ENCODE measurements around the gene ARHGEF33.

DNA sequence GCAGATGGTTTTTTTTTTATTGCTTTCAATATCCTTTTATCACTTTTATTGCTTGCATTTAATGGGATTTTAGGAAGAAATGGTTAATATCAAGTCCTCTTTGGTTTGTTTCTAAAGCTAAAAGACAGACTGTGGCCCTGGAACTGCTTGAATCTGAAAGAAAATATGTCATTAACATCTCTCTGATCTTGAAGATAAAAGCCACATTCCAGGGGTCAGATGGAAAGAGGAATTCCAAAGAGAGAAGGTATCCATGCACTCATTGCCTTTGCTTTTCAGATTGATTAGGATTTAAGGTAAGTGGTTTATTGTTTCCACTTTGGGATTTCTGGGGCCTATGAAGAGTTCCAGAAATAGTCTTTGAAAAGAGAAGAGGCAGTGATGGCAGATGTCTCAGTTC lies 54.1 kb downstream of the ARHGEF33 start:
- TF ChIP-seq FOXA1 (IDR thresholded peaks at IDR 0.05), result no peak
- TF ChIP-seq BHLHE40 (IDR thresholded peaks at IDR 0.05; ENCODE audit: borderline replicate concordance), result no peak
- no peak for TF ChIP-seq ARNT (IDR thresholded peaks at IDR 0.05)
- TF ChIP-seq TARDBP (IDR thresholded peaks at IDR 0.05), result no peak
- no peak for TF ChIP-seq SP1 (IDR thresholded peaks at IDR 0.05)
- TF ChIP-seq FOXM1 (IDR thresholded peaks at IDR 0.05; ENCODE audit: borderline replicate concordance), result no peak
- no peak for TF ChIP-seq SUZ12 (IDR thresholded peaks at IDR 0.05)
- TF ChIP-seq NFRKB (IDR thresholded peaks at IDR 0.05), result no peak
- TF ChIP-seq L3MBTL2 (conservative IDR thresholded peaks at IDR 0.05), result no peak
- TF ChIP-seq HDGF (IDR thresholded peaks at IDR 0.05; ENCODE audit: borderline replicate concordance), result no peak
- no peak for TF ChIP-seq ELF4 (IDR thresholded peaks at IDR 0.05)
- TF ChIP-seq ZNF384 (IDR thresholded peaks at IDR 0.05), result no peak
- no peak for TF ChIP-seq LEF1 (IDR thresholded peaks at IDR 0.05; ENCODE audit: borderline replicate concordance)
- TF ChIP-seq, protein P1, sequence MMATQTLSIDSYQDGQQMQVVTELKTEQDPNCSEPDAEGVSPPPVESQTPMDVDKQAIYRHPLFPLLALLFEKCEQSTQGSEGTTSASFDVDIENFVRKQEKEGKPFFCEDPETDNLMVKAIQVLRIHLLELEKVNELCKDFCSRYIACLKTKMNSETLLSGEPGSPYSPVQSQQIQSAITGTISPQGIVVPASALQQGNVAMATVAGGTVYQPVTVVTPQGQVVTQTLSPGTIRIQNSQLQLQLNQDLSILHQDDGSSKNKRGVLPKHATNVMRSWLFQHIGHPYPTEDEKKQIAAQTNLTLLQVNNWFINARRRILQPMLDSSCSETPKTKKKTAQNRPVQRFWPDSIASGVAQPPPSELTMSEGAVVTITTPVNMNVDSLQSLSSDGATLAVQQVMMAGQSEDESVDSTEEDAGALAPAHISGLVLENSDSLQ (IDR thresholded peaks at IDR 0.05), result no peak

Data from HEK293T (cell line).